HG02759 (cell line): Measurements from ENCODE around the gene NOLC1.
"Not testable (repeated sequence)": the region's sequence is repeated elsewhere in the genome, so short reads cannot be mapped to it uniquely, and the experiment has no call there.

Experiments
- ATAC-seq: cut with Tn5 transposase; IDR thresholded peaks from one replicate; pipeline ENCODE4 v1.9.1; 2021; ENCODE audit warnings: mild to moderate bottlenecking, moderate library complexity; ENCODE audit not compliant: unreplicated experiment

NOLC1 gene

GRCh38 chr10:102153093-102153620, 968 bp downstream of the NOLC1 start:
- no peak for ATAC-seq

GRCh38 chr10:102154466-102155116, 2.4 kb downstream of the NOLC1 start:
- no peak for ATAC-seq

- ATAC-seq: no peak
Observed at GRCh38 chr10:102157224-102157623, 5.0 kb downstream of the NOLC1 start.

GRCh38 chr10:102159051-102159597, 6.9 kb downstream of the NOLC1 start:
- ATAC-seq: no peak

DNA sequence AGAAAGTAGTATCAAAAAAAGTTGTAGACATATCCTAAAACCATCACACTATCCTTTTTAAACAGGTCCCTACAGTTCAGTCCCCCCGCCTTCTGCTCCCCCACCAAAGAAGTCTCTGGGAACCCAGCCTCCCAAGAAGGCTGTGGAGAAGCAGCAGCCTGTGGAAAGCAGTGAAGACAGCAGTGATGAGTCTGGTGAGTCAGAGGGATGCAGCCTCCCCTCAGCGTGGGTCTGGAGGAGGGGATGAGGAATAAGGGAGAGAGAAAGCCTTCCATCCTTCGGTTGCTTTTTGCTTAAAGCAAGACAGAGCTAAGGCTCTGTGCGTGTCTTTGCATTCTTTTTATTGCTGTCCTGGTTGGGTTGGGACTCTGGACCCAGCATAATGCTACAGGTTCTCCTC, 7.6 kb downstream of the NOLC1 start:
- ATAC-seq: no peak

DNA sequence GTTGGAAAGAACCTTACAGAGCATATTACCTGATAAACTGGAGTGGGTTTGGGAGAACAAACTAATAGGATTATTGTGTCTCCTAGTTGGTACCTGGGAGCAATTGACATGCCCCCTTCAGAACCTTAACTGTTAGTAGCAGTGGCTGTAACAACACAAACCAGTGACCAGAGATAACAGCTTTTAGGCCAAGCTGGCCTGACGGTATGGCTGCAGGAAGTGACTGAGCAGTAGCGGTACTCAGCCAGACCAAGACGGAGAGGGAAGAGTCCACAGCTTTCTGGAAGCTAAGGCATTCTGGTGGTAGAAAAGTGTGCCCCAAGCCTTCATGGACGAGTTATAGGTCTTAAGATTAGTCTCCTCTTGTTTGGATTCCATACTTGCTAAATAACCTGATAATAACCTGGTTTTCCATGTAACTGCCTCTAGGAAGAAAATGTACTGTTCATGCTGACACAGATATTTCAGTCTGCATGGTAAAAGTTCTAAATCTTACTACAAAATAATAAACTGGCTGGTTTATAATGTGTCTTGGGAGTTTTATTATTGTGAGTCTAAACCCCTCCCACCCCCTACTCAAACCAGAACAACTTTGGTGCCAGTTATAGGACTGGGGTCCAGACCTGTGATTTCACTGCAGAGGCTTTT, 11.3 kb downstream of the NOLC1 start:
- no peak for ATAC-seq

DNA sequence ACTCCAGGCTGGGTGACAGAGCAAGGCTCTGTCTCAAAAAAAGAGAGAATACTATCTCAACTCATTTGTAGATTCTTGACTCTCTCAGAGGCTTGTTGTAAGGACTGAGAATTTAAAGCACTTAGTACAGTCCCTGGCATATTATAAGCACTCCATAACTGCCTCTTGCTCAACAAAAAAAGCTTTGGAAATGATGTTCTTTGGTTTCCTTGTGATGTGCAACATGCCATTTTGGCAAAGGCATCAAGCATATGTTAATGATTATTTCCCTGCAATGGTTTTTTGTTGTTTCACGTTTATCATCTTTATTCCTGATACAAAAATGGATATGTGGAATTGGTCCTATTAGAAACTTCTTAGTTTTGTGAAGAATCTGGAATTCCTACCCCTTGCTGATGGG, 15.7 kb downstream of the NOLC1 start:
- ATAC-seq: no peak

GRCh38 chr10:102170602-102171001, 18.4 kb downstream of the NOLC1 start:
- ATAC-seq: no peak

DNA sequence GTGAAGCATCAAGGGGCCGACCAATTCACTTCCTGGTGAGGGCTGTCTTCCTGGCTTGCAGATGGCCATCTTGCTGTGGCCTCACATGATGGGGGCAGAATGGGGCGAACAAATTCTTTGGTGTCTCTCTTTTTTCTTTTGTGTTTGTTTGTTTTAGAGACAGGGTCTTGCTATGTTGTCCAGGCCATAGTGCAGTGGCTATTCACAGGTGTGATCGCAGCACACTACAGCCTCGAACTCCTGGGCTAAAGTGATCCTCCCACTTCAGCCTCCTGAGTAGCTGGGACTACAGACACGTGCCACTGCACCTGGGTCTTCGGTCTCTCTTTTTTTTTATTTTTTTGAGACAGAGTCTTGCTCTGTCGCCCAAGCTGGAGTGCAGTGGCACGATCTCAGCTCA, 20.1 kb downstream of the NOLC1 start:
- no peak for ATAC-seq

DNA sequence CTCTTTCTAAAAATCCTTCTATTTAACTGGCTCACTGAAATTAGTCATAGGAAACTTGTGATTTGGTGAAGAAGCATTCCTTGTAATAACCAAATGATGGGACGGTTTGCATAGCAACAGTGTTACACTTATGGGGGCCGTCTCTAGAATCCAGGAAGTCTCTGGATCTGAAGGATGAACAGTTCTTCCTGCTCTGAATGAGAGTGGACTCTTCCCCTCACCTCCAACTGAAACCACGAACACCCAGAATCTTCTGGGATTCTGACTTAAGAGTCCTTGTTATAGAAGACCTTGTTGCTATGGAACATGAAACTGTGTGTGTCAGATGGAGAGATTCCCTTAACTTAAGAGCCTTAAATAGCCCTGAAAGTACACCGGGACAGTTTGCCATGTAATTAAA, 23.2 kb downstream of the NOLC1 start:
- ATAC-seq: no peak

DNA sequence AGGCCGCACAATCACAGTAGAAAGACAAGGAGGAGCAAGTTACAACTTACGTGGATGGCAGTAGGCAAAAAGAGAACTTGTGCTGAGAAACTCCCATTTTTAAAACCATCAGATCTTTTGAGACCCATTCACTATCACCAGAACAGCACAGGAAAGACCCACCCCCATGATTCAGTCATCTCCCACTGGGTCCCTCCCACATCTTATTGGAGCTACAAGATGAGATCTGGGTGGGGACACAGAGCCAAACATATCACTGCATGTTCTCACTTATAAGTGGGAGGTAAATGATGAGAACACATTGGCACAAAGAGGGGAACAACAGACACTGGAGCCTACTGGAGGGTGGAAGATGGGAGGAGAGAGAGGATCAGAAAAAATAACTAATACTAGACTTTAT, 32.4 kb downstream of the NOLC1 start:
- ATAC-seq: no peak

- no peak for ATAC-seq
Observed at GRCh38 chr10:102185272-102185671, 33.1 kb downstream of the NOLC1 start.

DNA sequence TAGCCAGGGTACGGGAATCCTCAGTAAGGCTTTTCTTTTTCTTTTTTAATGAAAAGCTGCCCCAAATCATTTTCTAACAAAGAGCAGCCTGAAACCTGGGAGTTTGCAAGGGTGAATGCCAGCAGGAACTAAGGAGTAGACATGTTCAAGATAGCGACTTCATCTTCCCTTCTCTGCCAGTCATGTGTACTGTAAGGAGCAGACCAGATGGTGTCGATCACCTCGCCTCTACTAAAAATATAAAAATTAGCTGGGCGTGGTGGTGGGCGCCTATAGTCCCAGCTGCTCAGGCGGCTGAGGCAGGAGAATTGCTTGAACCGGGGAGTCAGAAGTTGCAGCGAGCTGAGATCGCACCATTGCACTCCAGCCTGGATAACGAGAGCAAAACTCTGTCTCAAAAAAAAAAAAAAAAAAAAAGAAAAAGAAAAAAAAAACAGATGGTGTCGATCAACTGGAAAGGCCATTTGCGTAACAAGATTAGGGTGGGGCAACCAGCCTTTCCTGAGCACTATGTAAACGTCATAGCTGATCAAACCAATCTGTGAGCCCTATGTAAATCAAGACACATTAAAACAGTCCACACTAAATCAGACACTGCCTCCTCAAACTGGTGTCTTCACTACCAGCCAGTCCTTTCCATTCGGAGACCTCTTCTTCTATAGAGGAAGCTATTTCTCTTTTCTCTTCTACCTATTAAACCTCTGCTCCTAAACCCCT, 33.8 kb downstream of the NOLC1 start:
- ATAC-seq: no peak

GRCh38 chr10:102188298-102188940, 36.2 kb downstream of the NOLC1 start:
- ATAC-seq: no peak

DNA sequence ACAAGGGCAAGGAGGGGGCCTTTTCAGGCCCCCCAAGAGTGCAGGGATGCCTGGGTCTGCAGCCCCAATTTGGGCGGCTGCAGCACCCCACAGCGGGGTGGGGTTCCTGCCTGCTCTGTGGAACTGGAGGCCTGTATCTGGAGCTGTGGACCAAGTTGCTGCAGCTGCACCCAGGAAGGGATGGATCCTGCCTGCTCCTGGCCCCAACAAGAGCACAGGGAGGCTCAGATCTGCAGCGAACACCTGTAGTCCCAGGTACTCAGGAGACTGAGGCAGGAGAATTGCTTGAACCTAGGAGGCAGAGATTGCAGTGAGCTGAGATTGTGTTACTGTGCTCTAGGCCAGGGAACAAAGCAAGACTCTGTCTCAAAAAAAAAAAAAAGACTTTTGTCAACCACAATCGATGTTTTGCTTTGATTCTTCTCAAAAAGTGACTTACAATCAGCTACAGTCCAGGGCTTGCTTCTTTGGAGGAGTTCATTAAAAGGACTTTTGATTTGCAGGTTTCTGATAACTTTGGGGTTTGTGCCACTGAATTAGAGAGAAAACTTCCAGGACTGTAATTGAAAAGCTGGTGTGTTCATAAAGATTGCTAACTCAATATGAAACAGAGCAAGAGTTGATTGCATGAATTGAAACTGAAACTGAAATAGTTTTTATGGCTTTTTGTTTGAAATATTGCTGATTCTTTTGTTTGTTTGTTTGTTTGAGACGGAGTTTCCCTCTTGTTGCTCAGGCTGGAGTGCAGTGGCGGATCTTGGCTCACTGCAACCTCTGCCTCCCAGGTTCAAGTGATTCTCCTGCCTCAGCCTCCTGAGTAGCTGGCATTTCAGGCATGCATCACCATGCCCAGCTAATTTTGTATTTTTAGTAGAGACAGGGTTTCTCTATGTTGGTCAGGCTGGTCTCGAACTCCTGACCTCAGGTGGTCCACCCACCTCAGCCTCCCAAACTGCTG, 37.0 kb downstream of the NOLC1 start:
- ATAC-seq: not testable (repeated sequence)

DNA sequence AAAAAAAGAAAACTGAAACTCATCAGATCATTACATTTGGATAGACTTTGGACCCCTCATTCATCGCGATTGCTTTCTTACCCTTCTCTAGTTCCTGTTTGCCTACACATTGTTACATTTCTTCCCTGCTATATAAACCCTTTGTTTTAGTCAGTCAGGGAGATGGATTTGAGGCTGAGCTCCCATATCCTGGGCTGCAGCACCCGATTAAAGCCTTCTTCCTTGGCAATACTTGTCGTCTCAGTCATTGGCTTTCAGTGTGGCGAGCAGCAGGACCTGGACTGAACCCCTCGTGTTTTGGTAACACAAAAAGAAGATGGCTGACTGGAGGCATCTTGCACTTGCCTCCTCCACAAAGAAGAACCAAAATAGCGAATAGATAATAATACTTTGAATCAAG, 39.8 kb downstream of the NOLC1 start:
- no peak for ATAC-seq

DNA sequence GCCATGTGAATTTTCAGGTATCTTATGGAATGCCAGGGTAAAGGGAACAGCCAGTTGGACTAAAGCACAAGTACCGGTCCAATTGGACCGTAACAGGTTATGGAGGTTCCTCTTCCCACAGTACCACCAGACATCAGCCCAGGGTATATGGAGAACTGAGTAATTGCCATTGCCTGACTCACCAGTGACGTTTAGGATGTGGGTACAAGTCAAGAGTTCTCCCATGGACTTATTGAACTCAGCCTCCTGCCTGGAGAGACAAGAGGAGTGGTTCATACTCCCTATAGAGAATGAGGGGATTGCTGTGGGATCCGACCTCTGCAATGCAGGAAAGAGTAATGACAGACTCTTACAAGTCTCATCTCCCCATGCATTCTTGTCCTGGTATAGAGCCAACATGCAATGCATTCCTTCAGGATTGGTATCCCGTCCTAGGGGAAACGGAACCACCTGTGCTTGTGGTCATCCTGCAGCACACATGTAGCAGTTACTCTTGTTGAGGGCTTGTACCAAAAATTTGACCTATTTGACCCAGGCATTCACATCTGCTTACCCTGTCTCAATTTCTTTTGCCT, 43.2 kb downstream of the NOLC1 start:
- no peak for ATAC-seq

DNA sequence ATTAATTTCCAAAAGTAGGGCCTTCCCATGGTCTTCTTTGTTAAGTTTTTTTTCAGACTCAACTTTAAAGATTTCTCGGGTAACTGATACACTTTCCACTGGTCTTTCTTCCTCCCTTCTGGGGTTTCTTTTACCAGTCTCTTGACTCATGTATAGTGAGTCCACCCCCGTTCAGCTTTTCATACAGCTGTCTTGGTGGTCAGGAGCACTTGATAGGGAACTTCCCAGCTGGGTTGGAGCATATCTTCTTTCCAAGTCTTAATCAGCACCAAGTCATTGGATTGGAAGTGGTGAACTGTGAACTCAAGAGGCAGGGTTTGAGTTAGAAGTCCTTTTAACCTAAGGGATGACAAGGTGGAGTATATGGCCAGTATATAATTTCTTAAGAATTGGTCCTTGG, 44.7 kb downstream of the NOLC1 start:
- ATAC-seq: no peak

GRCh38 chr10:102198027-102198426, 45.8 kb downstream of the NOLC1 start:
- ATAC-seq: no peak
